ENCODE measurements around the gene CBS.
"Not testable (repeated sequence)": the region's sequence is repeated elsewhere in the genome, so short reads cannot be mapped to it uniquely, and the experiment has no call there.

DNA sequence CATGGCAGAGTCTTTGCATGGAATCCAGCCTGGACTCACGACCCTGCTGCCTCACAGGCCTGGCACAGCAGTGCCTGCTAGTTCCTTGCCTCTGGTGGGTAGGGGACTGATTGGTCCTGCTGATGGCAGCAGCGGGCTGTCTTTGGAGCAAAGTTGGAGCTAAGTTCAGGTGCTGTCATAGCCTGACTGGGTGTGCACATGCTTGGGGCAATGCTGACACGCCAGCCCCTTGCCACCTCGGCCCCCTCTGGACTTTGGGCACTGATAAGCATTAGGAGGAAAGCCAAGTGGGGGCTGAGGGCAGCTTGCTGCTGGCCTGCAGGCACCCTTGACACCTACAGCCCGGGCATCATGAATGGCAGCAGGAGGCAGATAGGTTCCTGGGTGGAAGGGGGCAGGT is 33.5 kb downstream of the CBS start:
- TF ChIP-seq CTCF (IDR thresholded peaks at IDR 0.05; ENCODE audit: low read depth, low read length); EZH2phosphoT487 (IDR thresholded peaks at IDR 0.05; ENCODE audit: low read depth): not testable (repeated sequence)
